Transverse colon (tissue), 3 donors: ENCODE results near the gene PTPRF.

ENCODE experiments used
- CTCF ChIP-seq, 5 experiments: fragments of 200-600 bp in 3 of 5; fragments of 450-650 bp in 2 of 5; sonication (generic) in 3 of 5; IDR thresholded peaks; 1 replicate in 2 of 5; 2 replicates in 3 of 5; pipeline ENCODE4 v1.5.1; 2016 to 2017; ENCODE audit warnings: antibody characterized with exemption in 5 of 5, inconsistent platforms in 3 of 5, mild to moderate bottlenecking in 2 of 5, moderate library complexity in 1 of 5
- EP300 ChIP-seq: sonication (generic); formaldehyde crosslinking; IDR thresholded peaks from one replicate; pipeline ENCODE4 v1.6.1; 2017; ENCODE audit warnings: antibody characterized with exemption, low read depth
- POLR2A ChIP-seq: fragments of 450-650 bp; IDR thresholded peaks from one replicate; pipeline ENCODE4 v1.6.1; 2016; ENCODE audit warnings: antibody characterized with exemption, mild to moderate bottlenecking, moderate library complexity

- TF ChIP-seq CTCF (IDR thresholded peaks at IDR 0.05) (no peak), EP300 (no peak), POLR2A (no peak)
Observed at GRCh38 chr1:43592051-43592665, 61.5 kb downstream of the PTPRF start.
